Mucosa of rectum (tissue), 2 donors: ENCODE results near the gene BZW2.

Experiments
- H3K27ac ChIP-seq, 2 donors: one replicate each; pipeline ENCODE4 v1.7.0; 2013; ENCODE audit warnings: inconsistent platforms in 2 of 2, low read depth in 2 of 2, low read length in 2 of 2
- H3K27me3 ChIP-seq, 2 donors: one replicate each; pipeline ENCODE4 v1.7.0; 2013; ENCODE audit warnings: low read length in 2 of 2; ENCODE audit not compliant: control insufficient read depth in 2 of 2, insufficient read depth in 2 of 2
- H3K36me3 ChIP-seq, 2 donors: one replicate each; pipeline ENCODE4 v1.7.0; 2013; ENCODE audit warnings: low read length in 2 of 2; ENCODE audit not compliant: control insufficient read depth in 2 of 2, insufficient read depth in 2 of 2
- H3K4me1 ChIP-seq, 2 donors: one replicate each; pipeline ENCODE4 v1.7.0; 2013; ENCODE audit warnings: low read length in 2 of 2, mild to moderate bottlenecking in 1 of 2; ENCODE audit not compliant: control insufficient read depth in 2 of 2, insufficient read depth in 2 of 2
- H3K4me3 ChIP-seq, 2 donors: one replicate each; pipeline ENCODE4 v1.7.0; 2013; ENCODE audit warnings: low read length in 2 of 2
- H3K9ac ChIP-seq, 2 donors: one replicate each; pipeline ENCODE4 v1.7.0; 2013; ENCODE audit warnings: low read length in 2 of 2, low read depth in 1 of 2, mild to moderate bottlenecking in 1 of 2
- H3K9me3 ChIP-seq, 2 donors: one replicate each; pipeline ENCODE4 v1.7.0; 2013; ENCODE audit warnings: low read length in 2 of 2; ENCODE audit not compliant: control insufficient read depth in 2 of 2
- donor health status: healthy.
- donor health status: Normal muscosa, but diverticular disease.

BZW2 gene

DNA sequence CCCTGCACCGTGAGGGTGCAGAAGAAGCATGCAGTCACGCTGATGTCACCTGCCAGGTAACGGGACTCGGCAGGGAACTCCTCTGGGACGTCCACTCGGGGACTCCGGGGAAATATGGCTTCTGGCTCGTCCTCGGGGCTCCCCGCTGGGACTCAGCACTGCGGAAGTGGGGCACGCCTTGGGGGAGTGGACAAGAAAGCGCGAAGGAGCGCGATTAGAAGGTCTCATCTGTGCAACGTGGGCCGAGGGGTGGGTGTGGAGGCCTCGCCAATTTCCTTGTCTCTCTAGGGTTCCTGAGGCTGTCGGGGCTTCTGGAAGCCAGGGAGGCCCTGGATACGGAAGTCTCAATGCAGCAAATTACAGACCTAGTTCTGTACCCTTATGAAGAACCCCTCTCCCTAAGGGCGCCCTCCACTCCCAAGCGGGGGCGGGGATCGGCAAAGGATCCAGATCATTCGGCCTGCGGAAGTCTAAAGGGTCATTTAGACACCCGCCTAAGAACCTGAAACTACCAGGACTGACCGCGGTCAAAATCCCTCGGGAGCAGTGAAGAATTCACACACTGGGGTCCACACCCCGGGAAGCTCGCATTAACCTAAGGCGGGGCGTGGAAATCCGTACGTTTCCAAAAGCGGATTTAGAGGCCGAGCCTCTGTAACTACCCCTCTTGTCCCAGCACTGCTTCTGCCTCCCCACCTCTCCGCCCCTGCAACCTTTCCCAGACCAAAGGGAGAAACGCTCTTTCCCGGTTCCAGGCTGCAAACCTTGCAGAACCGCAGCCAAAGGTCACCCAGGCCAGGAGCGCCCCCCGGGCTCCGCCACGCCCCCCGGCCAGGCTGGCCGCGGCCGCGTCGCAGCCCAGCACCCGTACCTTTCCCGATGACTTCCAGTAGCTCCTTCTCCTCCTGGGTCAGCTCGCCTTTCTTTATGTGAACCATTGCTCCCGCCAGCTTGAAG lies 1.1 kb upstream of the BZW2 start:
- Histone ChIP-seq H3K36me3 (peaks cover 0 to 5% of the 10 kb centered on the region in 2 donors), H3K4me1 (peaks cover 22 to 26% of the 10 kb centered on the region in 2 donors), H3K9ac (peak overlapping the region; percentile 85 to 89), H3K4me3 (peak overlapping the region; percentile 89 to 95), H3K9me3 (no peaks in the 10 kb centered on the region), H3K27me3 (no peaks in the 10 kb centered on the region), H3K27ac (peak overlapping the region; percentile 90 to 95)

DNA sequence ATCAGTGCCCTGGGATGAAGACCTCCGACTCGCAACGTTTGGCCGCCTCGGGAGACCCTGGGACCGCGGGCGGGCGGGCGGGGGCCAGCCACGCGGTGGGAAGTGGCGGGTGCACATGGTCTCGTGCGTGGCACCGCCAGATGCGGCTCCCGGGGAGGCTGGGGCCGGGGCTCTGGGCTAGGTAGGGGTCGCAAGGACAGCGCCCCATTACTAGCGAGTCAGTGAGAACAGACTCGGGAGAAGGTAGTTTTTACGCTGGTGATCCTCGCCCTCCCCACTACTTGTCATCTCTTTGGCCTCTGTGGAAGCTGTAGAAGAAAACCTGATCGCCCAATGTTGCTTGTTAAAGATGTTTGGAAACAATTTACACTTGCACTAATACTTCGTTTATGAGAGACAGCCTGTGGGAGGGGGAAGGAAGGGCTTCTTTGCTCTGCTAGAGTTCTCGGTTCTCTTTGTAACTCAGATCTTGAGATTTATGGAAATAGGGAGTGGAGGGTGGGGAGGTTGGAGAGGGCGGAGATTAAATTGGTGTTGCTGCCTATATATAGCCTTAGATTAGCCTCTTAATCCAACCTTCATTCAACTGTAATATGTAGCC lies 591 bp downstream of the BZW2 start:
- H3K4me3 ChIP-seq = peak overlapping the region; percentile 89 to 95
- H3K4me1 ChIP-seq = peaks cover 22 to 26% of the 10 kb centered on the region in 2 donors
- H3K36me3 ChIP-seq = peaks cover 0 to 5% of the 10 kb centered on the region in 2 donors
- no peaks in the 10 kb centered on the region for H3K27me3 ChIP-seq
- no peaks in the 10 kb centered on the region for H3K9me3 ChIP-seq
- H3K9ac ChIP-seq = peak overlapping the region; percentile 66 to 89
- H3K27ac ChIP-seq = peak overlapping the region; percentile 90 to 95

DNA sequence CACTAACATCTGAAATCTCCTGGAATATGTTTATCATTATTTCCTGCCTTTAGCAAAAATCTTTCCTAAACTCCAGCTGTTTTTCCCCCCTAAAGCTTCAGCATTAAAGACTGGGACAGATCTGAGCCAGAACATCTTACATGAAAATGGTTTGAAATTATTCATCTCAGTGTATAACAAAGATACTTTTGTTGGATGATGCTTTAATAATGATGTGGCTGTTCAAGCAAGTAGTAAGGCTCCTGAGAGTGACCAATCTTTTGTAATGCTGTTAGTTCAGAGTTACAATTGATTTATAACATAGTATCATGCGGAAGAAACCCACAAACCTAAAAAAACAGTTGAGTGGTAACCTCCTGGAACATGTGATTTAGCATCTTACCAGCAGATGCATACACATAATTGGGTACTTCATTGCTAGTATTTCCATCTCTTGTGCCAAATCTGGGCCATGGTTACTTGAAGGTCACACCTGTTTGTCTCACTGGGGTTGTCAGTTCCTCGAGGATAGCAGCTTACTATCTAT lies 1.5 kb downstream of the BZW2 start:
- no peak overlapping the region for H3K9ac ChIP-seq
- H3K27me3 ChIP-seq = no peaks in the 10 kb centered on the region
- no peaks in the 10 kb centered on the region for H3K9me3 ChIP-seq
- H3K36me3 ChIP-seq = peaks cover 0 to 5% of the 10 kb centered on the region in 2 donors
- H3K4me3 ChIP-seq = peak overlapping the region; percentile 89 to 95
- H3K4me1 ChIP-seq = peaks cover 24 to 26% of the 10 kb centered on the region in 2 donors
- H3K27ac ChIP-seq = no peak overlapping the region

DNA sequence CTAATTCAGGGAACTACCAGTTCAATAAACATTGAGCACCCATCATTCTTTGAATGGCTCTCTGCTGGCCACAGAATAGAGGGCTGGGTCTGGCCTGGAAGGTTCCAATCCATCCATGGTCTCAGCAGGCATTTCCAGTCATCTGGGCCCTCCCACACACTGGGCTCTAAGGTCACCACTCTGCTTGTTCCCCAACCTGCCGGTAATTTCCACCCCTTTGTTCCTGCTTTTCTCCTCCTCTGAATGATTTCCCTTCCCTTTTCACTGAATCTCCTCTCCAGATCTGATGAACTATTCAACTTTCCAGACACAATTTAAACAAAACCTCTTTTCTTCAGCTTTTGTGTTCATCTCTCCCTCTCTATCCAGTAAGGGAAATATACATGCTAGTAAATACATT lies 2.6 kb downstream of the BZW2 start:
- H3K9ac ChIP-seq = no peak overlapping the region

DNA sequence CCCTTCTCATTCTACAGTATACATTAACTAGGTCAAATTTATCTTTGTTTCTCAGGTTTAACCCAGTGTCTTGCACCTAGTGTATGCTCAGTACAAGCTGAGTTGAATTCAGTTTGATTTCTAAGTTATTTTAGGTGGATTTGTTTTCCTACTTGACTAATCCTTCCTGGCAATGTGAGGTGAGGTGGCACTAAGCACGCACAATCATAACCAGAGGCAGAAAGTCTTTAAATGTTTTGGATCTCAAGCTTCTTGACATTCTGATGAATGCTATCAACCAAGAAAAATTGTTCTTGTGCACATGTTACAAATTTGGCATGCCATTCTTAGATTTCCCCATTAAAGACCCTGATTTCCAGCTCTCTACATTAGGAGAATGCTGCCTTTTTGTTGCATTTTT lies 3.2 kb downstream of the BZW2 start:
- H3K27me3 ChIP-seq = no peaks in the 10 kb centered on the region
- H3K36me3 ChIP-seq = no peaks in the 10 kb centered on the region
- no peak overlapping the region for H3K27ac ChIP-seq
- peaks cover 17 to 19% of the 10 kb centered on the region in 2 donors for H3K4me1 ChIP-seq
- no peaks in the 10 kb centered on the region for H3K9me3 ChIP-seq
- no peak overlapping the region for H3K4me3 ChIP-seq
- H3K9ac ChIP-seq = no peak overlapping the region

More for the DNA sequence above, 2.6 kb downstream of the BZW2 start:
- Histone ChIP-seq H3K4me1 (peaks cover 21 to 24% of the 10 kb centered on the region in 2 donors), H3K9me3 (no peaks in the 10 kb centered on the region), H3K27me3 (no peaks in the 10 kb centered on the region), H3K27ac (no peak overlapping the region), H3K4me3 (peak overlapping the region; percentile 5 to 14), H3K36me3 (no peaks in the 10 kb centered on the region)

DNA sequence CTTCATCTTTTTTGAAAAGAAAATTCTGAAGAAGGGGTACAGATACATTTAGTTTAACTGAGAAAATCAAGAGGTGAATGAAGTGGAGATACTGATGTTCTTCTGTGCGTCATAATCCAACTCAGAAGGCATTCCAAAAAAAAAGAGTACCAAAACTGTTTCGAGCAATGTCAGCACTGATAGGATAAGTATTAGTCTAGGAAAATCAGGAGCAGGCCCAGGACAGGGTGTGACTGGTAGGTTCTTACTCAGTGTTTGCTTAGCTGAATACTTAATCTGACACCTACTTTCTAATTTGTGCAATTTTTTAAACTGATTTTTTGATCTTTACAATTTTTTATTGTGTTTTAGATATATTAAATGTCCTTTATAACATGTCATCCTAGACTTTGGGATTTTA lies 4.3 kb downstream of the BZW2 start:
- no peaks in the 10 kb centered on the region for H3K9me3 ChIP-seq
- no peak overlapping the region for H3K4me3 ChIP-seq
- no peak overlapping the region for H3K9ac ChIP-seq
- no peaks in the 10 kb centered on the region for H3K27me3 ChIP-seq
- H3K36me3 ChIP-seq = no peaks in the 10 kb centered on the region
- H3K4me1 ChIP-seq = peaks cover 16 to 17% of the 10 kb centered on the region in 2 donors
- H3K27ac ChIP-seq = no peak overlapping the region

DNA sequence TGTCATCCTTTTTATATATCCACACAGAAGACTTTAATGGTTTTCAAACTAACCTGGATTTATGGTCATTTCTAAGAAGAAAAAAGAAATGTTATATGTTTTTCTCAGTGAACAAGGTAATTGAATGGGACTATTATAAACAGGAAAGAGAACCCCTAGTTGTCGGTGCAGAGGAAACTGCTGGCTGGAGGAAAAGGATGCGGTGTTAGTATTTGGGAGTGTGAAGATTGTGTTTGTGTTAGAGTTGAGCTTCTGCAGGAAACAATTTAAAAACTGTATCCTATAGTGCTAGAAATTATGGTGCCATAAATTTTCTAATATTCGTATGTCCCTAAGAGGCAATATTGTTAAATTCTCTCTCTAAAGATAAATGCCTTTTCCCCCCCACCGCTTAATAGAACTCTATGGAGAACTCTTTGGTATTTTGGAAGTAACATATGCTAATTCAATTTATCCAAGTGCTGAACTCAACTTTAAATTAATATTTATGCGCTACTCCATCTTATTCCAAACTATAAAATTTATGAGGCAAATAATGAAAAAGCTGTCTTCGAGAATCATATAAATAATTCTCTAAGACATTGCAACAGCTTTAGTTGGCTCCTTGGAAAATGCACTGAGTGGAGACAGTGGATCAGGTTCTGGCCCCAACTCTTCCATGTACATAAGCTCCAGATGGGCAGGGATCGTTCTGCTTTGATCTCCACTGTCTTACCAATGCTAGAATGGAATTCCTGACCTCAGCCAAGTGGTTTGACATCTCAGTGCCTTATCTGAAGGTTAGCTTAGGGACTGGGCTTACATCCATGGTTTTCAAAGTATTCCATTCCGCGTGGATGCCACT lies 5.6 kb downstream of the BZW2 start:
- Histone ChIP-seq H3K27me3 (no peaks in the 10 kb centered on the region), H3K4me1 (peaks cover 16 to 17% of the 10 kb centered on the region in 2 donors), H3K9me3 (no peaks in the 10 kb centered on the region), H3K4me3 (no peak overlapping the region), H3K27ac (no peak overlapping the region), H3K36me3 (no peaks in the 10 kb centered on the region), H3K9ac (no peak overlapping the region)

DNA sequence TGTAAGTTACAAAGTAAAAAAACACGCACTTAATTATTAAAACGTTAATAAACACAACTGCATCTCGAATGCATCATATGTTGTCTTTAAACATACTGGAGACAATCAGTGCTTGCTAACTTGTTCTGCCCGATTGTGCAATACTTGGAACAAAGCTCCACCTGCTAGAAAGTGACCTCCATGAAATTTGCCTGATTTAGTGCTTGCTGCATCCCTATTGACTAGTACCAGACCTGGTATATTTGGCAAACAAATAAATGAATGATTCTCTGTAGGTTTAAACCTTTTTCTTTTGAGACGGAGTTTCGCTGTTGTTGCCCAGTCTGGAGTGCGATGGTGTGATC lies 6.2 kb downstream of the BZW2 start:
- H3K4me3 ChIP-seq = no peak overlapping the region
- no peak overlapping the region for H3K27ac ChIP-seq
- H3K4me1 ChIP-seq = peaks cover 12 to 16% of the 10 kb centered on the region in 2 donors
- H3K9me3 ChIP-seq = no peaks in the 10 kb centered on the region
- H3K9ac ChIP-seq = no peak overlapping the region
- H3K27me3 ChIP-seq = no peaks in the 10 kb centered on the region
- H3K36me3 ChIP-seq = no peaks in the 10 kb centered on the region

DNA sequence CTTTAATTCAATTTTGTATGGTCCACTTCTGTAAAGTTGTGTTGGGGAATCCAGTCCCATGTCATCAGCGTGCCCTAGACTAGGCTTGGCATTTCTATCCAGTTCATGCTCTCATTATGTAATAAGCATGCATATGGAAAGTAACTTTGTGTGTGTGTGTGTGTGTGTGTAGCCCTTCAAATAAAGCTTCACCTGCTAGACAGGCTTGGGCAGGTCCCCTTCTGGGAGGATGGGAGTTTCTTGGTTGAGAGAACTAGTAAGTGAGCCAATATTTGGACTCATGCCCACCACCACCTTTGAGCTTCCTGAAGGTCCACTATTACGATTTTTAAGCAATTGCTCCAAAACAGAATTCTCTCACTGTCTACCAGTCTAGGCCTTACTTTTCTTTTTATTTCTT lies 6.9 kb downstream of the BZW2 start:
- peaks cover 7 to 9% of the 10 kb centered on the region in 2 donors for H3K4me1 ChIP-seq
- H3K9ac ChIP-seq = no peak overlapping the region
- H3K36me3 ChIP-seq = no peaks in the 10 kb centered on the region
- no peaks in the 10 kb centered on the region for H3K9me3 ChIP-seq
- no peaks in the 10 kb centered on the region for H3K27me3 ChIP-seq
- H3K4me3 ChIP-seq = no peak overlapping the region
- H3K27ac ChIP-seq = no peak overlapping the region
